ENCODE measurements around the gene PTPN2.

The PTPN2 gene

DNA sequence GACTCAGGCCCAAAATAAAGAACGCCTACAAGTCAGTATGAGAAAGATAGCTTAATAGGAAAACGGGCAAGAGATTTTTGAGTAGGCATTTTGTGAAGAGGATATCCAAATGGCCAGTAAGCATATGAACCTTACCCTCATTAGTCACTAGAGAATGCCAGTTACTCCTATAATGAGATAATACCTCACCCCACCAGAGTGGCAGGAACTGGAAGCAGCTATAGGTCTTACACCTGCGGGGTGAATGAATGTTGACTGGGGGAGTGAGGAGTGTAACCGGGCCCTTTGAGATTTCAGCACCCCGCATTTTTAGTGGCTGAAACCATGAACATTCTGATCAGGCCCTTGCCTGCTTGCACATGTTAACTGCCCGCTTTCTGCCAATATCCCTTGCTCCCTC lies 7.5 kb upstream of the PTPN2 start:
- H3K4me3 ChIP-seq (replicated peaks; ENCODE audit: insufficient read depth, low read length): no peak overlapping the region
- TF ChIP-seq SPI1 (IDR thresholded peaks at IDR 0.05; ENCODE audit: borderline replicate concordance, low read depth) (no peak), POLR2AphosphoS5 (IDR thresholded peaks at IDR 0.05; ENCODE audit: low read depth) (no peak), GABPA (IDR thresholded peaks at IDR 0.05; ENCODE audit: low read depth) (no peak)
- H3K27me3 ChIP-seq (ENCODE audit: insufficient read depth, poor library complexity, severe bottlenecking): no peaks in the 10 kb centered on the region
- no peak for DNase-seq (ENCODE audit: low read depth in 1 of 2, low spot score in 1 of 2)
- no peak overlapping the region for H3K27ac ChIP-seq (replicated peaks)

DNA sequence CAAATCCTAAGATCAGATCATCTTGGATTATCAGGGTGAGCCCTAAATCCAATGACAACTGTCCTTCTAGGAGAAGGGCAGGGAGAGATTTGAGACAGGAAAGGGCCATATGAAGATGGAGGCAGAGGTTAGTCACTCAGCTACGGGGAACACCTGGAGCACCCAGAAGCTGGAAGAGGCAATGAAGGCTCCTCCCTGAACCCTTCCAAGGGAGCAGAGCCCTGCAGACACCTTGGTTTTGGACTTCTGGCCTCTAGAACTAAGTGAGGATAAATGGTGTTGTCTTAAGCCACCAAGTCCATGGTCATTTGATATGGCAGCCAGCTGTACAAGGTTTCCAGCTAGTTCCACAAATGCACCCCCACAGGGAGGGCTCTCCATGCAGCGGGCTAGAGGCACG lies 6.9 kb upstream of the PTPN2 start:
- H3K27ac ChIP-seq (replicated peaks): no peak overlapping the region
- H3K4me3 ChIP-seq (replicated peaks; ENCODE audit: insufficient read depth, low read length): no peak overlapping the region
- no peaks in the 10 kb centered on the region for H3K27me3 ChIP-seq (ENCODE audit: insufficient read depth, poor library complexity, severe bottlenecking)
- DNase-seq (ENCODE audit: low read depth in 1 of 2, low spot score in 1 of 2): no peak
- TF ChIP-seq, protein P1, sequence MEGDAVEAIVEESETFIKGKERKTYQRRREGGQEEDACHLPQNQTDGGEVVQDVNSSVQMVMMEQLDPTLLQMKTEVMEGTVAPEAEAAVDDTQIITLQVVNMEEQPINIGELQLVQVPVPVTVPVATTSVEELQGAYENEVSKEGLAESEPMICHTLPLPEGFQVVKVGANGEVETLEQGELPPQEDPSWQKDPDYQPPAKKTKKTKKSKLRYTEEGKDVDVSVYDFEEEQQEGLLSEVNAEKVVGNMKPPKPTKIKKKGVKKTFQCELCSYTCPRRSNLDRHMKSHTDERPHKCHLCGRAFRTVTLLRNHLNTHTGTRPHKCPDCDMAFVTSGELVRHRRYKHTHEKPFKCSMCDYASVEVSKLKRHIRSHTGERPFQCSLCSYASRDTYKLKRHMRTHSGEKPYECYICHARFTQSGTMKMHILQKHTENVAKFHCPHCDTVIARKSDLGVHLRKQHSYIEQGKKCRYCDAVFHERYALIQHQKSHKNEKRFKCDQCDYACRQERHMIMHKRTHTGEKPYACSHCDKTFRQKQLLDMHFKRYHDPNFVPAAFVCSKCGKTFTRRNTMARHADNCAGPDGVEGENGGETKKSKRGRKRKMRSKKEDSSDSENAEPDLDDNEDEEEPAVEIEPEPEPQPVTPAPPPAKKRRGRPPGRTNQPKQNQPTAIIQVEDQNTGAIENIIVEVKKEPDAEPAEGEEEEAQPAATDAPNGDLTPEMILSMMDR (IDR thresholded peaks at IDR 0.05; ENCODE audit: insufficient read depth, low read length): no peak
- TF ChIP-seq GABPA (IDR thresholded peaks at IDR 0.05; ENCODE audit: low read depth) (no peak), POLR2AphosphoS5 (IDR thresholded peaks at IDR 0.05; ENCODE audit: low read depth) (no peak), SPI1 (IDR thresholded peaks at IDR 0.05; ENCODE audit: borderline replicate concordance, low read depth) (no peak)
- TF ChIP-seq, protein P2, sequence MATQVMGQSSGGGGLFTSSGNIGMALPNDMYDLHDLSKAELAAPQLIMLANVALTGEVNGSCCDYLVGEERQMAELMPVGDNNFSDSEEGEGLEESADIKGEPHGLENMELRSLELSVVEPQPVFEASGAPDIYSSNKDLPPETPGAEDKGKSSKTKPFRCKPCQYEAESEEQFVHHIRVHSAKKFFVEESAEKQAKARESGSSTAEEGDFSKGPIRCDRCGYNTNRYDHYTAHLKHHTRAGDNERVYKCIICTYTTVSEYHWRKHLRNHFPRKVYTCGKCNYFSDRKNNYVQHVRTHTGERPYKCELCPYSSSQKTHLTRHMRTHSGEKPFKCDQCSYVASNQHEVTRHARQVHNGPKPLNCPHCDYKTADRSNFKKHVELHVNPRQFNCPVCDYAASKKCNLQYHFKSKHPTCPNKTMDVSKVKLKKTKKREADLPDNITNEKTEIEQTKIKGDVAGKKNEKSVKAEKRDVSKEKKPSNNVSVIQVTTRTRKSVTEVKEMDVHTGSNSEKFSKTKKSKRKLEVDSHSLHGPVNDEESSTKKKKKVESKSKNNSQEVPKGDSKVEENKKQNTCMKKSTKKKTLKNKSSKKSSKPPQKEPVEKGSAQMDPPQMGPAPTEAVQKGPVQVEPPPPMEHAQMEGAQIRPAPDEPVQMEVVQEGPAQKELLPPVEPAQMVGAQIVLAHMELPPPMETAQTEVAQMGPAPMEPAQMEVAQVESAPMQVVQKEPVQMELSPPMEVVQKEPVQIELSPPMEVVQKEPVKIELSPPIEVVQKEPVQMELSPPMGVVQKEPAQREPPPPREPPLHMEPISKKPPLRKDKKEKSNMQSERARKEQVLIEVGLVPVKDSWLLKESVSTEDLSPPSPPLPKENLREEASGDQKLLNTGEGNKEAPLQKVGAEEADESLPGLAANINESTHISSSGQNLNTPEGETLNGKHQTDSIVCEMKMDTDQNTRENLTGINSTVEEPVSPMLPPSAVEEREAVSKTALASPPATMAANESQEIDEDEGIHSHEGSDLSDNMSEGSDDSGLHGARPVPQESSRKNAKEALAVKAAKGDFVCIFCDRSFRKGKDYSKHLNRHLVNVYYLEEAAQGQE (IDR thresholded peaks at IDR 0.05; ENCODE audit: insufficient replicate concordance, low read depth): no peak

DNA sequence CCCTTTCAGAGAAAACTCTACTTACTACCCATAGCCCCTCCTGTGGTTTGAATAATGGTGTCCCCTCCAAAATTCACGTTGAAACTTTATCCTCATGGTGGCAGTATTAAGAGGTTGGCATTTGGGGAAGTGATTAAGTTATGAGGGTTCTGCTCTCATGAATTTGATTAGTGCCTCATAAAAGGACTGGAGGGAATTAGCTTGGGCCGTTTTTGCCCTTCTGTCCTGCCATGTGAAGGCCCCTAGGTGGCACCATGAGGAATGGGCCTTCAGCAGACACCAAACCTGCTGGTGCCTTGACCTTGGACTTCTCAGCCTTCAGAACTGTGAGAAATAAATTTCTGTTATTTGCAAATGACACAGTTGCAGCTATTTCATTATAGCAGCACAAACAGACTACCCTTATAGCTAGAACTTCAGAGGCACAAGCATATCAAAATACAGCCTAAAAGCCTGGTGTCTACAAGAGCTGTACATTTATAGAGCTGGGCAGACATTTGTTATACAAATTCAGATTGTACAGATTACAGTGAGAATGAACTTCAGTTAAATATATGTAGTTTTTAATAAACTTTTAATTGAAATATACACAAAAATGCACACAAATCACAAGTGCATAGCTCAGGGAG lies 2.6 kb upstream of the PTPN2 start:
- Histone ChIP-seq H3K27me3 (ENCODE audit: insufficient read depth, poor library complexity, severe bottlenecking) (no peaks in the 10 kb centered on the region), H3K4me3 (replicated peaks; ENCODE audit: insufficient read depth, low read length) (no peak overlapping the region), H3K27ac (replicated peaks) (no peak overlapping the region)
- DNase-seq (ENCODE audit: low read depth in 1 of 2, low spot score in 1 of 2): peak in 1 of 2 experiments; percentile 51
- TF ChIP-seq SPI1 (IDR thresholded peaks at IDR 0.05; ENCODE audit: borderline replicate concordance, low read depth) (peak; percentile 67), GABPA (IDR thresholded peaks at IDR 0.05; ENCODE audit: low read depth) (no peak)
- TF ChIP-seq, protein P1 (IDR thresholded peaks at IDR 0.05; ENCODE audit: insufficient read depth, low read length): peak; percentile 66

DNA sequence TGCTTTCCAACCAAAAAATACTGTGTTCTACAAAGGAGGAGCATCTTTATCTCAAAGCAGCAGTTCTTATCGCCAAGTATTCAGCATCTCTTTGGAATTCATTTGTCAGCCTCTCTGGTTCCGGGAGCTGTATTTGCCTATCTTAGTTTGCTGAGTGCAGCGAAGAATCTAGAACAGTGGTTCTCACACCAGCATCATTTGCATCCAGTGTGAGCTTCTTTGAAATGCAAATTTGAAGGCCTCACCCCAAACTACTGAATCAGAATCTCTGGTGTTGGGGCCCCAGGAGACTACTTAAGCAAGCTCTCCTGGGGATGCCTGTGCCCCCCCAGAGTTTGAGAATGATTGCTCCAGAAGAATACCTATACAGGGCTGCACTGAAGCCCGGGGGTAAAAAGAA lies 1.5 kb upstream of the PTPN2 start:
- H3K4me3 ChIP-seq (replicated peaks; ENCODE audit: insufficient read depth, low read length): no peak overlapping the region
- TF ChIP-seq GABPA (IDR thresholded peaks at IDR 0.05; ENCODE audit: low read depth): no peak
- TF ChIP-seq, protein P2 (IDR thresholded peaks at IDR 0.05; ENCODE audit: insufficient replicate concordance, low read depth): no peak
- no peak for TF ChIP-seq SPI1 (IDR thresholded peaks at IDR 0.05; ENCODE audit: borderline replicate concordance, low read depth)
- TF ChIP-seq, protein P1 (IDR thresholded peaks at IDR 0.05; ENCODE audit: insufficient read depth, low read length): no peak
- TF ChIP-seq POLR2AphosphoS5 (IDR thresholded peaks at IDR 0.05; ENCODE audit: low read depth): no peak
- DNase-seq (ENCODE audit: low read depth in 1 of 2, low spot score in 1 of 2): no peak
- no peaks in the 10 kb centered on the region for H3K27me3 ChIP-seq (ENCODE audit: insufficient read depth, poor library complexity, severe bottlenecking)
- H3K27ac ChIP-seq (replicated peaks): no peak overlapping the region
